GM18951 (cell line): Measurements from ENCODE around the gene RNPS1.

ENCODE experiments used
- POLR2A ChIP-seq: IDR thresholded peaks from 4 replicates; pipeline ENCODE4 v1.6.1; 2011; ENCODE audit warnings: mild to moderate bottlenecking; ENCODE audit not compliant: insufficient read length, insufficient read depth; ENCODE audit errors: extremely low read depth
- in situ Hi-C: fragments of 300-500 bp; cut with MboI; formaldehyde crosslinking; loops from one replicate; pipeline ENCODE4 v1.12.0; 2022; ENCODE audit warnings: low sequenced_read_pairs, mixed read lengths, inconsistent platforms; ENCODE audit not compliant: unreplicated experiment

Gene RNPS1

GRCh38 chr16:2213817-2214718 is 53.9 kb downstream of the RNPS1 start:
- in situ Hi-C loops, result no loop called here
- no peak for TF ChIP-seq POLR2A

DNA sequence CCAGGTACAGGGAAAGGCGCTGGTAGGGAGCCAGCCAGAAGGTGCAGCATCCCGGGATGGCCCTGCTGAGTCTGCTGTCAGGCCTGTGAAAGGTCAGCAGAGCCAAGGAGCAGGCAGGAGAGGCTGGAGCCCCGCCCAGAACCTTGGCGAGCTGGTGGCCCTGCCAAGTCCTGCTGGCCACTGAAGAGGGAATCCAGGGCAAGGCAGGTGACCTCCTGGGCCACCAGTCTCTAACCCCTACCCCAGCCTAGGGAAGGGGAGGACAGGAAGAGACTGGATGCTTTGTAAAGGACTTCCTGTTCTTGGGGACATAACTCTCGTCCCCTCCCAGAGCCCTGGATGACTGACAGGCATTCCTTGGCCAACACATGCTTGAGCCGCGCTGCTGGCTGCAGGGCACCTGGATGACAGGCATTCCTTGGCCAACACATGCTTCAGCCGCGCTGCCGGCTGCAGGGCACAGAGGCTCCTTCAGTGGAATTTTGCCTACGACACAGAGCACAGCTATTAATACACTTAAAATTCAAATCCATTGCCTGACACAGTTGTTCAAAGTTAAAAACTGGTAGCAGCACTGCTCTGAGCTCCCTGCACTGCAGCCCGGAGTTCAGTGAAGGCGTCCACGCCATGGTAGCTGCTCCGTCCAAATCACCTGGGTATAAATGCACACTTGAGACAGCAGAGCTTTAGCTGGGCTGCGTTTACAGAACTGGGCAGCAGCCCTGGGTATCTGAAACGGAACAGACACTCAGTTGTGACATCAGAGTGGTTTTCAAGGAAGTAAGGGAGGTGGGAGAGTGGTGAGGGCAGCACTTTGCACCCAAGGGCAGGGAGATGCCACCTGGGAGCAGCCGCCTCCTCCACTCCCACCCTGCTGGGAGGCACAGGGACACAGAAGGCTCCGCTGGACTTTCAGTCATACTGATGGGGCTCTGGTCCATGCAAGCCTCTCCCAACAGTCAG is 55.3 kb downstream of the RNPS1 start:
- in situ Hi-C loops, result no loop called here
- TF ChIP-seq POLR2A, result no peak

DNA sequence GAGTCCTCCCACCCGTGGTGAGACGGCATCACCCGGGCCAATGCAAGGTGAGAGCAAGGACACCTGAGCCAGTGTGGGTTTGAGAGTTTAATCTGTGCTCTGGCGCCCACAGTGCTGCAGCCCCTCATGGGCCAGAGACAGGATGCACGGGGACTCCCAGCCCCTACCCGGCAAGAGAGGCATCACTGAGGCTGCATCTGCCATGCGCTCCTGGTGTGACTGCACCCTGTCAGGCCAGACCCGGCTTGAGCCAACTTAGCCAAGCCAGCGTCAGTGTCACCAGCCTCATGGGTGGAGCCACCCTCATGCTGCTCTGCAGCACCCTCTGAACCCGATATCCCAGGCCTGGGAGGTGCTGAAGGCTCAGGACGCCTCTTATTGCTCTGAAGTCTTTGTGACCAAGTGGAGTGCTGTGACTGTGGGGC is 56.0 kb downstream of the RNPS1 start:
- no peak for TF ChIP-seq POLR2A
- in situ Hi-C loops, result no loop called here

DNA sequence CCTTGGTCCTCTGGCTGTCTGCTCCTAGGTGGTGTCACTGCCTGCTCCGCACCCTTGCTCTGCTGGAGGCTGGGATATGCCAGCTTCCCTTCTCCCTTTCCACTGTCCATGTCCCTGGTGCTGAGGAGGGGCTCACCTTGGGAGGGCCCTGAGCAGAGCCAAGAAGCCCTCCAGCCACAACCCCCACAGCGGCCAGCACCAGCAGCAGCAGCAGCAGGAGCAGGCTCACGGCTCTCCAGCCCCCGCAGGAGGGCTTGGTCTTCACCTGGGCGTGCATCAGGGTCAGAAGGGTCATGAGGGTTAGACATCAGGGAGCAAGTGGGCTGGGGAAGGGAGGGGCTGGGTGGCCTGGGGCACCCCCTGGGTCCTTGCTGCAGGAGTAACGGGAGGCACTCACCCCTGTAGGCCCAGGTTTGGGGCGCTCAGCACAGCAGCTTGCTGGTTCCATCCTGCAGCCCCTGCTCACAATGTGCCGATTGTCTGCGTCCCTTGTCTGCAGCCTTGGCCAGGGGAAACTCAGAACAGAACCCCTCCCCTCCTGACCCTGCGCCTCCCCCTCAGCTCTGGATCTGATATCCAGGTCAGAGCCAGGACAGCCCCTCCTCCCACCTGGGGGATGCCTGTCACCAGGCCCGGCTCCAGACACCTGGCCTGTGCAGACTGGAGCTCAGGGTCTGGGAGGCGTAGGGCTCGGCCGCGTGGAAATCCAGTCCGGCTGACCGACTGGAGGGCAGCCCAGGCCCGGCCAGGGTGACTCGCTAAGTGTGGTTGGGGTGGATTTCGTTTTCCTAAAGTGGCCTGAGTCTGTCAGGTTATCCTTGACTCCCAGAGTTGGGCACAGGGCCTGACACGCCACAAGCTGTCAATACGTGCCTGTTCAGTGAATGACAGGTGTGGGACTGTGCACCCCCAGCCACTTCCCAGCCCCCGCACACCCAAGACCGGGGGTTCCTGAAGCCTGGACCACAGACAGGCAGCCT is 57.2 kb downstream of the RNPS1 start, which contains the start of gene BRICD5:
BRICD5 (minus strand) TSS at position 478 of the 980 bp plus-strand sequence; CDS start at position 448, 30 bp downstream.
- TF ChIP-seq POLR2A, result no peak
- in situ Hi-C loops, result no loop called here

GRCh38 chr16:2210009-2210332 is 58.0 kb downstream of the RNPS1 start:
- TF ChIP-seq POLR2A, result no peak
- in situ Hi-C loops, result no loop called here

DNA sequence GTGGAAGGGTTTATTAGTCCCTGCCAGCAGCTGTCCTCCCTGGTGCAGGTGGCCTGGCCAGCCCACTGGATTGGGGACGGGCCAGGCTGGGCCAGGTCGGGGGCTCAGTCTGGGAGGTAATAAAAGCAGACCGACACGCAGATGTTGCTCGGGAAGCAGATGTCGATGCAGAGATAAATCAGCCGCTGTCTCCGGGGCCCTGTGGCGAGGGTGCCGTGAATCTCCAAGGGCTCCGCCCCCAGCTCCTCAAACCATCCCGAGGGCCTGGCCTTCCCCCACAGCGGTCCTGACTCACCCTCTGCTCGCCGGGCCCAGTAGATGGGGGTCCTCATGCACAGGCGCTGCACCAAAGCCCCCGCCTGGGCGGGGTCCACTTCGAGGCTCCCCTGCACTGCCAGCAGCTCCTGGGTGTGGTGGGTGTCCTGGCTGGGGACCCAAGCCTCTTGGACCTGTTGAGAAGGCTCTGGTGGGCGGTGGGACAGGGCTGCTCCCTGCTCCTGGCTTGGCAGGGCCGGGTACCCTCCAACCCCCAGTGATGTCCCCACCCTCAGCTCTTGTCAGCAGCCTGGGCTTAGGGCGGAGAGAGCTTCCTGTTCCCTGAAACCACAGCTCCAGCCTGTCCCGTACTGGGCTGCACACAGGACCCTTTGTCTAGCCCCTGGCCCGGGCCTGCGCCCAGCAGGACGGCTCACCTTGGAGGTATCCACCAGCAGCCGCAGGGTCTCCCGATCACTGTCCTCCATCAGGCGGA is 58.5 kb downstream of the RNPS1 start:
- in situ Hi-C loops, result no loop called here
- TF ChIP-seq POLR2A, result no peak

- no peak for TF ChIP-seq POLR2A
- in situ Hi-C loops, result no loop called here
Observed at GRCh38 chr16:2208772-2209171, 59.2 kb downstream of the RNPS1 start.

DNA sequence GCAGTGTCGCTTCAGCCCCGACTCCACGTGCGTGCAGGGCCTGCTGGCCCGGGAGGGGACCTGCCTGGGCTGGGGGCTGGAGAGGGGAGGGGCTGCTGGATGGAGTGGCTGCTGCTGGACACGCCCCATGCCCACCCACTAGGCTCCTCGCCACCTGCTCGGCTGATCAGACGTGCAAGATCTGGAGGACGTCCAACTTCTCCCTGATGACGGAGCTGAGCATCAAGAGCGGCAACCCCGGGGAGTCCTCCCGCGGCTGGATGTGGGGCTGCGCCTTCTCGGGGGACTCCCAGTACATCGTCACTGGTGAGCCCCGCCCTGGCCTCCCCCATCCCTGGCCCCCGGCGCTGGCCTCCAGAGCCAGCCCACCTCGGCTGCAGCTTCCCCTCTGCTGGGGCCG is 59.6 kb downstream of the RNPS1 start:
- no peak for TF ChIP-seq POLR2A
- in situ Hi-C loops, result no loop called here

DNA sequence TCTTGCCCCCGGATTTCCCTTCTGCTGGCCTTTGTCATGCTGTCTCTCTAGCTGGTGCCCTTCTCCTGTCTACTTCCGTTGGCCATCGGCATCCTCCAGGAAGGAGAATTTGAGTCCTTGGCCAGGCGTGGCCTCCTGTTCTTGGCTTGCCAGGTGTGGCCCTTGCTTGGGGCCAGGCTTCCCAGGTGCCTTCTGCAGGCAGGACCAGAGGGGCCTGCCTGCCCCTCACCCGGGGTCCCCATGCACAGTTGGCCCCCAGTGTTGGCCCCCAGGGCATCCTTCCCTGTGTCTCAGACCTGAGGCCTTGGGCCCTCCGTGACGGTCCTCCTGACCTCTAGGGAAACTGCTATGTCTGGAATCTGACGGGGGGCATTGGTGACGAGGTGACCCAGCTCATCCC is 60.1 kb downstream of the RNPS1 start:
- TF ChIP-seq POLR2A, result no peak
- in situ Hi-C loops, result no loop called here

DNA sequence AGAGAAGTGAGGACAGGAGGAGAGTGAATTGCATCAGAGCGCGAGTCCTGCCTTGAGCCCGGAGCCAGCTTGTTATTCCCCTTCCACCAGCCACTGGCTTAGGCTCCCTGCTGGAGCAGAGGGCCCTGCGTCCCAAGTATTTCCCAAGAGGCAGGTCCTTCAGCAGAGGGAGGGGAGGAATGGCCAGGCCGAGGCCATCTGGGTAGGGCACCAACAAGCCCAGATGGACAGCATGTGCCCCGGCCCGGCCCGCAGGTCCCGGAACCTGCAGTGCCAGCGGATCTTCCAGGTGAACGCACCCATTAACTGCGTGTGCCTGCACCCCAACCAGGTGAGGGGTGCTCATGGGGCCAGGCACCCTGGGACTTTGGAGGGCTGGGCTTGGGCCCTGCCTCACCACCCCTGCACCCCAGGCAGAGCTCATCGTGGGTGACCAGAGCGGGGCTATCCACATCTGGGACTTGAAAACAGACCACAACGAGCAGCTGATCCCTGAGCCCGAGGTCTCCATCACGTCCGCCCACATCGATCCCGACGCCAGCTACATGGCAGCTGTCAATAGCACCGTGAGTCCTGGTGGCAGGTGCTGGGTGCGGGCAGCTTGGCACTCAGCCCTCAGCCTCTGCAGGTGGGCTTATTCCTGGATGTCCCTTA is 61.0 kb downstream of the RNPS1 start:
- TF ChIP-seq POLR2A, result peak; percentile 9
- in situ Hi-C loops, result no loop called here

DNA sequence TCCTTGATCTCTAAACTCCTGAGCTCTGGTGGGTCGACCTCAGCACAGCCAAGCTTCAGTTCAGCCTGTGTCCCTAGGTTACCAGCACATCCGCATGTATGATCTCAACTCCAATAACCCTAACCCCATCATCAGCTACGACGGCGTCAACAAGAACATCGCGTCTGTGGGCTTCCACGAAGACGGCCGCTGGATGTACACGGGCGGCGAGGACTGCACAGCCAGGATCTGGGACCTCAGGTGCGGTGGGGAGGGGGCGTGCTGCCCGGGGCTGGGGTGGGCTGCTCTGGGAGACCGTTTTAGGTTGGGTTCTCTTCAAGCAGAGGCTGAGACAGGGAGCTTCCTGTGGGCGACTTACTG is 61.5 kb downstream of the RNPS1 start:
- TF ChIP-seq POLR2A, result no peak

More for the DNA sequence above, 61.5 kb downstream of the RNPS1 start:
- in situ Hi-C loops, result no loop called here
